Memory B cell (primary cell): ENCODE results near the gene ALKBH4.
"Not testable (repeated sequence)": the region's sequence is repeated elsewhere in the genome, so short reads cannot be mapped to it uniquely, and the experiment has no call there.

Source experiments
- ATAC-seq: fragments of 150-1000 bp; cut with Tn5 transposase; 2 replicates; pipeline ENCODE4 v1.10.0; 2021; ENCODE audit warnings: low read depth, mild to moderate bottlenecking, moderate library complexity
- DNase-seq, 2 donors: peaks; one replicate each; pipeline ENCODE4 v3.0.0; 2022; ENCODE audit warnings: low spot score in 2 of 2
- H3K27ac Mint-ChIP-seq: one replicate; pipeline ENCODE4 v1.8.0; 2022; ENCODE audit warnings: mild to moderate bottlenecking, moderate library complexity, mixed read lengths
- H3K27me3 Mint-ChIP-seq: one replicate; pipeline ENCODE4 v1.8.0; 2022; ENCODE audit warnings: mixed read lengths
- H3K36me3 Mint-ChIP-seq: one replicate; pipeline ENCODE4 v1.8.0; 2022; ENCODE audit warnings: mild to moderate bottlenecking, mixed read lengths
- H3K4me1 Mint-ChIP-seq: one replicate; pipeline ENCODE4 v1.8.0; 2022; ENCODE audit warnings: mixed read lengths
- H3K4me3 Mint-ChIP-seq: one replicate; pipeline ENCODE4 v1.8.0; 2022; ENCODE audit warnings: mild to moderate bottlenecking, moderate library complexity, mixed read lengths
- H3K9me3 Mint-ChIP-seq: one replicate; pipeline ENCODE4 v1.8.0; 2022; ENCODE audit warnings: mixed read lengths

Gene ALKBH4

DNA sequence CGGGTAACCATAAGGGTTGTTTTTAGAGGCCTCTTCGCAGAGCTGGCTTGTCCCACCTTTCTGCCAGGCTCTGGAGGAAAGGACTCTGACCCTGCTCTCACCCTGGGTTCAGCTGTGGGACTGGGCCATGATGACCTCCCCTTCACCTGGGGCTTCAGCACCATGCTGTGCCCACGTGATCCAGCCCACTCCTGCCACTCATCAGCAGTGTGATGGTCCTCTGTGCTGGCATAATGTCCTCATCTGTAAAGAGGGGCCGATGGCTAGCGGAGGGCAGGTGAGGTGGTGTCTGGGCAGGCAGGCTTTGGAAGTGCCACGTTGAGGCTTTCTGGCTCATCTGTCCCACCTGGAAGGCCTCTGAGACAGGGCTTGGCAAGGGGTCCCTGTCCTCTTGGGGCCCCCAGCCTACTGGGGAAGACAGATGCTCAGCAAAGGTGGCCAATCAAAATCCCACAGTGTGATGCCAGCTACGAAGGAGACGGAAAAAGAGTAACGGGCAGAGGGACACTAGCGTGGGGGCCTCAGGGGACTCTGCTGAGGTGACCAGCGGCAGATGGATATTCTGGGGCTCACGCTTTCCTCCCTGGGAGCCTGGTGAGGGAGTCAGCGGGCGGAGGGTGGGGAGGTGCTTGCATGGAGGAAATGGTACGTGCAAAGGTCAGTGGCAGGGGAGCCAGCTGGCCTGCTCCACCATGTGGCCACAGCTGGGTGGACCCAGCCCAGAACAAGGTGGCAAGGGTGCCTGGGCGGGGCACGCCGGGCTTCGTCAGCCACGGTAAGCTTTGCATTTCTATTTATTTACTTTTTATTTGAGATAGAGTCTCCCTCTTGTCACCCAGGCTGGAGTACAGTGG is 5.5 kb upstream of the ALKBH4 start:
- no peak overlapping the region for H3K4me3 Mint-ChIP-seq
- ATAC-seq (no peak), DNase-seq (no peak)
- no peaks in the 10 kb centered on the region for H3K27me3 Mint-ChIP-seq
- H3K4me1 Mint-ChIP-seq: peaks cover 7% of the 10 kb centered on the region
- no peak overlapping the region for H3K27ac Mint-ChIP-seq
- H3K36me3 Mint-ChIP-seq: peaks cover 7% of the 10 kb centered on the region
- no peaks in the 10 kb centered on the region for H3K9me3 Mint-ChIP-seq

DNA sequence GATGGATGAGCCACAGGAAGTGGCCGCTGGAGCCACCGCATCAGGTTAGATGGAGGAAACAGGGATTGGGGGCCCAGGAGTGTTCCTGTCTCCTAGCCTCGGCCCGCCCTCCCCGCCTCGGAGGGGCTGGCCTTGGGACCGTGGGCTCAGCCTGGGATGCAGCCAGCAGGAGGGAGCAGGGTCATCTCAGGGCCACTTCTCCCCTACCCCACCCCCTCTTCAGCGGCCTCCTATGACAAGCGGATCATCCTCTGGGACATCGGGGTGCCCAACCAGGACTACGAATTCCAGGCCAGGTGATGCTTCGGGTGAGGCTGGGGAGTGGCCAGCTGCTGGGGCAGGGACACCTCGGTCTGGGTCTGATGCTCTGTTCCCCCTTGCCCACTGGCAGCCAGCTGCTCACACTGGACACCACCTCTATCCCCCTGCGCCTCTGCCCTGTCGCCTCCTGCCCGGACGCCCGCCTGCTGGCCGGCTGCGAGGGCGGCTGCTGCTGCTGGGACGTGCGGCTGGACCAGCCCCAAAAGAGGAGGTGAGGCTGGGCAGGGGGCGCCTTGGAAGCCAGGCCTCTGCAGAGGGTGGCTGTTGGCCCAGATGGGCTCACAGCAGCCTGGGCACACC is 4.8 kb upstream of the ALKBH4 start:
- ATAC-seq: no peak
- no peaks in the 10 kb centered on the region for H3K27me3 Mint-ChIP-seq
- H3K36me3 Mint-ChIP-seq: peaks cover 7% of the 10 kb centered on the region
- H3K4me3 Mint-ChIP-seq: no peak overlapping the region
- no peak for DNase-seq
- no peaks in the 10 kb centered on the region for H3K9me3 Mint-ChIP-seq
- no peak overlapping the region for H3K27ac Mint-ChIP-seq
- H3K4me1 Mint-ChIP-seq: peaks cover 7% of the 10 kb centered on the region

DNA sequence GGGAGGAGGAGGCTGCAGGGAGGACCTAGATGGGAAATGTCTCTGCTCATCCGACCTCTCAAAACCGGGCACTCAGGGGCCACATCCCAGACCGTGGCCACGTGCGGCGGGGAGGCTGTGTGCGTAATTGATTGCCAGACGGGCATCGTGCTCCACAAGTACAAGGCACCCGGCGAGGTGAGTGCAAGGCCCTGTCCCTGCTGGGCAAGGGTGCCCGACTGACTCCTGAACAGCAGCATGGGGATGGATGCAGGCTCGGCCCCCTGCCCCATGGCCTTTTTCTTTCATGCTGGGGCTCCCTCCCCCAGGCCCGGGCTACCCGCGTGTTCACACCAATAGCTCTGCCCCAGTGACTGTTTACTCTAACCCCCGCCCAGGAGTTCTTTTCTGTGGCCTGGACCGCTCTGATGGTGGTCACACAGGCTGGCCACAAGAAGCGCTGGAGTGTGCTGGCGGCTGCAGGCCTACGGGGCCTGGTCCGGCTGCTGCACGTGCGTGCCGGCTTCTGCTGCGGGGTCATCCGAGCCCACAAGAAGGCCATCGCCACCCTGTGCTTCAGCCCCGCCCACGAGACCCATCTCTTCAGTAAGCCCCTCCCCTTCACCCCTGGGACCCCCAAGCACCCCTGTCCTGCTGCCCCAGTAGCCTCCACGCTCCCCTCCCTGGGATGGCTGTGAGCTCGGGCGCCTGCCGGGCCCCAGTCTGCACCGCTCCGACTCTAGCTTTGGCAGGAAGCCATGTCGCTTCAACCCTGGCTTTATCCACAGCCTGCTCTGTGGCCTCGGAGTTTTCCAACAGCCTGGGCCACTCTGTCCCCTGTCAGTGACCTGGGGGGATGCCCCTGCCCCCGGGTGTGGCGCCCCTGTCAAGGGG is 4.1 kb upstream of the ALKBH4 start:
- no peak overlapping the region for H3K4me3 Mint-ChIP-seq
- peaks cover 10% of the 10 kb centered on the region for H3K4me1 Mint-ChIP-seq
- H3K27me3 Mint-ChIP-seq: no peaks in the 10 kb centered on the region
- peaks cover 7% of the 10 kb centered on the region for H3K36me3 Mint-ChIP-seq
- DNase-seq (no peak), ATAC-seq (no peak)
- H3K27ac Mint-ChIP-seq: no peak overlapping the region
- H3K9me3 Mint-ChIP-seq: no peaks in the 10 kb centered on the region

DNA sequence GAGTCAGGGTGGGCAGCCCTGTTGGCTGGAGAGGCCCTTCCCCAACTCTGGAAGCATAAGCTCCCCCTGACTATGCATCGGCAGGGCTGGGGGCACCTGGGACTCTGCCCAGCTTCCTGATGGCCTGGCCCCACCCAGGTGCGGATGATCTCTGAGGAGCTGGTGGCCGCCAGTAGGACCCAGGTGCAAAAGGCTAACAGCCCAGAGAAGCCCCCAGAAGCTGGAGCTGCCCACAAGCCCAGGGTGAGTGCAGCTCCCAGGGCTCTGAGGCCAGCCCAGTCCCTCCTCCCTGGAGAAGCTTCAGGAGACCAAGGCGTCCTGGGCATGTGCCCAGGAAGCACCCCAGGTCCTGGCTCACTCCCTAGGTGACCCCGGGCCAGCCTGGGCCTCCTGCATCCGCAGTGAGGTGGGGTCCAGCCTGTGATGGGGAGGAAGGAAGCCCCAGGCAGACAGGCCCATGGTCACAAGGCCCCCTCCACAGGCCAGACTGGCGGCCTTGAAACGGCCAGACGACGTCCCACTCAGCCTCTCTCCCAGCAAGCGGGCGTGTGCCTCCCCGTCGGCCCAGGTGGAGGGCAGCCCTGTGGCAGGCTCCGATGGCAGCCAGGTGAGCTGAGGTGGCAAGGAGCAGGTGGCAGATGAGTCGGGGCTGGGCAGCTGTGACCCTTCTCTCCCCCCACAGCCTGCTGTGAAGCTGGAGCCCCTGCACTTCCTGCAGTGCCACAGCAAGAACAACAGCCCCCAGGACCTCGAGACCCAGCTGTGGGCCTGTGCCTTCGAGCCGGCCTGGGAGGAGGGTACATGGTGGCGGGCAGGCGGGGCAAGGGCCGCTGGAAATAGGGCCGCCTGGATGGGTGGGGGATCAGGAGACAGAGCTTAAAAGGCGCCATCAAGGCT is 3.2 kb upstream of the ALKBH4 start:
- DNase-seq: no peak
- Mint-ChIP-seq H3K27me3 (no peaks in the 10 kb centered on the region), H3K4me3 (no peak overlapping the region), H3K27ac (no peak overlapping the region), H3K36me3 (peaks cover 7% of the 10 kb centered on the region), H3K4me1 (peaks cover 10% of the 10 kb centered on the region), H3K9me3 (no peaks in the 10 kb centered on the region)
- no peak for ATAC-seq

DNA sequence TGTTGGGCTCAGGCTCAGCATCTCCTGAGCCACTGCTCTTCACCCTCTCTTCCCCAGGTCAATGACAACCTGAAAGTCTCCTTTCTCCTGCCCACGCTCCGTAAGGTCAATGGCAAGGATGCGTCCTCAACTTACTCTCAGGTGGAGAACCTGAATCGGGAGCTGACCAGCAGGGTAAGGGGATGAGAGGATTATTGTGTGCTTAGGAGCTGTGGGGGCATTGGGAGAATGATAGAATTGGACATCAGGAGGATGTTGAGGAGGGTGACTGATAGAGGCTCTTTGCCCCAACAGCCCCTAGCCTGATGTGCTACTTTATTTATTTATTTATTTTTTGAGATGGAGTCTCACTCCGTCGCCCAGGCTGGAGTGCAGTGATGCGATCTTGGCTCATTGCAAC is 1.4 kb upstream of the ALKBH4 start:
- Mint-ChIP-seq H3K4me3 (peak overlapping the region; percentile 74), H3K27ac (no peak overlapping the region), H3K4me1 (peaks cover 12% of the 10 kb centered on the region), H3K9me3 (no peaks in the 10 kb centered on the region), H3K27me3 (no peaks in the 10 kb centered on the region), H3K36me3 (peaks cover 5% of the 10 kb centered on the region)
- DNase-seq: no peak
- no peak for ATAC-seq

DNA sequence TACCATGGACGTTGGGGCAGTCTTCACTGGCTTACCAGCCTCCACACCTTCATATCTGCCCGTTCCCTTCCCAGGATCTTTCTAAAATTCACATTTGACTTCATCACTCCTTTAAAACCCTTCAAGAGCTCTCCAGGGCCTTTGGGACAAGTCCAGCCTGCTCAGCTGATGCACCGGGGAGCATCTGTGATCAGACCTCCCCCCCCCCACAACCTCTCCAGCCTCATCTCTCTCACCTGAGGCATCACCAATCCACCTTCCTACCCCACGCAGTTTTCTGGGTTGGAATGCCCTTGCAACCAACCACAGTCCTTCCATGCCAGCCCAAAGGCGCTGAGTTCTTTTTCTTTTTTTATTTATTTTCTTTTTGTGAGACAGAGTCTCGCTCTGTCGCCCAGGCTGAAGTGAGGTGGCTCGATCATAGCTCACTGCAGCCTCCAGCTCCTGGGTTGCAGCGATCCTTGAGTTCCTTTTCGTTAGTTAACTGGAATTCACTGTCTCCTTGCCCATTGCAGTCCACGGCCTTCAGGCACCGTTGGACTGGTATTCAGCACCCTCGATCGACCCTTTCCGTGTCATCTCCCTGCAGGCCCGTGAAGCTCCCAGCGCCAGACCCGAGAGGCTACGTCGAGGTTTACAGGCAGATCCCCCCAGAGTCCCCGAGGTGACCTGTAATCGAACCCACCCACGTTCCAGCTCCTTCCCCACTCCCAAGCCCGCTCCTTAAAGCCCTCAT is 654 bp downstream of the ALKBH4 start:
- peak overlapping the region; percentile 19 for H3K27ac Mint-ChIP-seq
- no peaks in the 10 kb centered on the region for H3K27me3 Mint-ChIP-seq
- peak overlapping the region; percentile 74 for H3K4me3 Mint-ChIP-seq
- no peak for ATAC-seq
- peaks cover 5% of the 10 kb centered on the region for H3K36me3 Mint-ChIP-seq
- no peak for DNase-seq
- no peaks in the 10 kb centered on the region for H3K9me3 Mint-ChIP-seq
- peaks cover 16% of the 10 kb centered on the region for H3K4me1 Mint-ChIP-seq

DNA sequence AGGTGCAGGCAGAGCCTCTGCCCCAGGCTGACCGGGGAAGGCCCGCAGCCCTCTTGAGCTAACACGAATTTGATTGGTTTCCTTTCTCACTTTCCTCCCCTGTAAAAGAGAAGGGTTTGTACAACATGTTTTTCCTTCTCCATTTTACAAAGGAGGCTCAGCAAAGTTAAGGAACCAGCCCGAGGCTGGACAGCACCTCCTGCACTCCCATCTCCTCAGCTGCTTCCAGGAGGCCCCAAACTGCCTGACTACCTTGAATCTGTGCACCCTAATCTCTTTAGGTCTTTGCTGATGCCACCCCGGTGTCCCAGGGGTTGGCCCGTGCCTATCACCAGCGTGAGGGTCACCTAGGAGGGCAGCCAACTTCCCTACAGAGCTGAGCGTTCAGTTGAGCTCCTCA is 4.2 kb downstream of the ALKBH4 start:
- Mint-ChIP-seq H3K36me3 (peaks cover 2% of the 10 kb centered on the region), H3K4me1 (peaks cover 10% of the 10 kb centered on the region), H3K4me3 (no peak overlapping the region), H3K9me3 (no peaks in the 10 kb centered on the region), H3K27me3 (no peaks in the 10 kb centered on the region), H3K27ac (no peak overlapping the region)
- ATAC-seq (no peak), DNase-seq (no peak)

DNA sequence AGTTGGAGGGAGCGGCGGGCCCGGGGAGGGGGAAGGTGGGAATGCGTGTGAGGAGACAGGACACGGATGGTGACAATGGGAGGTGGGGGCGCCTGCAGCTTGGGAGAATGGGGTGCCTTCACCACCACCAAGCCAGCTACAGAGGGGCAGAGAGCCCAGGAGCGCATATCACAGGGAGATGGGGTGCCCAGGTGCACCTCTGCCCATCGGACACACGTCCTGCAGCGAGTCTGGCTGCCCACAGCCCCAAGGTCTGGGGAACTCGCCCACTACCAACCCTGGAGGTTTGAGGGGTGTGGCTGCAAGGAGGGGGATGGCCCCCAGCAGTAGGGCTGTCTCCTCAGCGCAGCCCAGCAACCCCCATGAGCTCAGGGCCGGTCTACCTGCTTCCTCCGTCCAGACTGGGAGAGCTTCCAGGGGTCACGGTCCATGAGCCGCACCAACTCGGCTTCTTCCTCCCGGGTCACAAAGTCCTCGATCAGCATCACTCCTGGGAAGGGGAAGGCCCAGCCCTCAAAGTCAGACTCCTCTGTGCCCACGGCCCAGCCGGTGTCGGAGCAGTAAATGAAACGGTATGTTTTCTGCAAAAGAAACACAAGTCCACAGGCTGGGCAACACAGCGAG is 5.3 kb downstream of the ALKBH4 start:
- Mint-ChIP-seq H3K27me3 (no peaks in the 10 kb centered on the region), H3K27ac (no peak overlapping the region), H3K36me3 (peaks cover 2% of the 10 kb centered on the region), H3K4me3 (no peak overlapping the region), H3K4me1 (peaks cover 10% of the 10 kb centered on the region), H3K9me3 (no peaks in the 10 kb centered on the region)
- ATAC-seq: no peak
- no peak for DNase-seq

DNA sequence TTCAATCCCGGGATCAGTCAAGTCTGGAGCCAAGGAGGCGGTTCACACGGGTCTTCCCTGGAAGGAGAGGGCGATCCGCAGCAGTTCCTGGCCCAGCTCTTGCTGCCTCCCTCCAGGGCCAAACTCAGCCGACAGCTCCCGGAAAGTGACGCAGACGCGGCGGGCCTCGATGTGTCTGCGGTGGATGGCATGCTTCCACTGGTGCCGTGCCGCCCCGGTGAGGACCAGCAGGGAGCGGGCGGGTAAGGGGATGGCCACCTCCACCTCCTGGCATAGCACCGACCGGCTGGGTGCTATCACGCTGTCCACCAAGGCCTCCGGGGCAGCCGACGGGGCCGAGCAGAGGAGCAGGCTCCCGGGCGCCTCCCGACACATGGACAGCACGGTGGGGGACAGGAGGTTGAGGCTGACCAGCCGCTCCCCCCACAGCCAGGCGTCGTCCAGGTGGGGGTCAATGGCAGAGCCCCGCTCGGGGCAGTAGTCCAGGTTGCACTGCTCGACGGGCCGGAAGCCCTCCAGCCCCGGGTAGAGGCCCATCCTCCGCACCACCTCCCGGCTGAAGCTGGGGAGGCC is 7.2 kb downstream of the ALKBH4 start:
- H3K36me3 Mint-ChIP-seq: peaks cover 2% of the 10 kb centered on the region
- H3K27ac Mint-ChIP-seq: no peak overlapping the region
- no peak overlapping the region for H3K4me3 Mint-ChIP-seq
- DNase-seq (no peak), ATAC-seq (no peak)
- H3K9me3 Mint-ChIP-seq: no peaks in the 10 kb centered on the region
- H3K4me1 Mint-ChIP-seq: peaks cover 6% of the 10 kb centered on the region
- H3K27me3 Mint-ChIP-seq: no peaks in the 10 kb centered on the region

DNA sequence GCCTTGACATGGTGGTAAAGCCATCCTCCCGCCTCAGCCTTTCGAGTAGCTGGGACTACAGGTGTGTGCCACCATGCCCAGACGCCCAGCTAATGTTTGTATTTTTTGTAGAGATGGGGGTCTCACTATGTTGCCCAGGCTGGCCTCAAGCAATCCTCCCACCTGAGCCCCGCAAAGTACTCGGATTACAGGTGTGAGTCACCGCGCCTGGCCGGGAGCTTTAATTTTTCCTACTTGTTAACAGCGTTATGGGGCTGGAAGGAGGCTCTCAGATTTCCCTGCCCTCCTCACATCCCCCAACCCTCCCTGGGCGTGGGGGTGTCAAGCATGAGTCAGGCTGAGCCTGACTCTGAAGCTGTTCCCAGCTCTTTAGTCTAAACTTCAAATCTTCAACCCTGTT is 8.3 kb downstream of the ALKBH4 start:
- no peak for DNase-seq
- Mint-ChIP-seq H3K4me1 (peaks cover 6% of the 10 kb centered on the region), H3K27me3 (no peaks in the 10 kb centered on the region), H3K9me3 (no peaks in the 10 kb centered on the region), H3K4me3 (no peak overlapping the region), H3K27ac (no peak overlapping the region), H3K36me3 (peaks cover 2% of the 10 kb centered on the region)
- ATAC-seq: no peak

DNA sequence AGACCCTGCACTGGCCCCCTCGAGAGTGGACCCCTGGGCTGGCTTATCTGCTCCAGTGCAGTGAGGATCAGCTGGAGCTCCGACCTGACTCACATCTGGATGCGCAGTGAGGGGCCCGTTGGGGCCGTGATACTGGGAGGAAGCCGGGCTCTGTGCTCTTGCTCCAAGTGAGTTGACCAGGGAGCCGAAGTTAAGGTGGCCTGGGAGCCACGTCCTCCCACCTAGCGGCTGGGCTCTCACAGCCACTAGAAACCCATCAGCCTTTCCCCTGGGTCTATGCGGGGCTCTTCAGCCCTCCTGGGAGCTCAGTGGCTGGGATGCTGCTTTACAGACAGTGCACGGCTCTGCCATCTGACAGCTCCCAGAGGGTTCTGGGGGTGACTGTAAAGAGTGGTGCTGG is 9.1 kb downstream of the ALKBH4 start:
- H3K27ac Mint-ChIP-seq: no peak overlapping the region
- H3K36me3 Mint-ChIP-seq: peaks cover 2% of the 10 kb centered on the region

DNA sequence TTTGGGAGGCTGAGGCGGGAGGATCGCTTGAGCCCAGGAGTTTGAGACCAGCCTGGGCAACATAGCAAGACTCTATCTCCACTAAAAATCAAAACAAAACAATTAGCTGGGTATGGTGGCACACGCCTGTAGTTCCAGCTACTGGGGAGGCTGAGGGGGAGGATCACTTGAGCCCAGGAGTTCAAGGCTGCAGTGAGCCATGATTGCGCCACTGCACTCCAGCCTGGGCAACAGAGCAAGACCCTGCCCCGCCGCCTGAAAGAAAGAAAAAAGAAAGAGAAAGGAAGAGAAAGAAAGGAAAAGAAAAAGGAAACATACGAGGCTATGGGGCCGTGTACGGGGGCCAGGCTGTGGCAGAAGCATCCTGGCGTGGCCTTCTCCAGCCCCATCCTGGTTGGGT is 9.7 kb downstream of the ALKBH4 start:
- H3K4me3 Mint-ChIP-seq, H3K4me1 Mint-ChIP-seq, H3K27ac Mint-ChIP-seq, DNase-seq, H3K27me3 Mint-ChIP-seq, H3K36me3 Mint-ChIP-seq, ATAC-seq, H3K9me3 Mint-ChIP-seq: not testable (repeated sequence)

More for the DNA sequence above, 9.1 kb downstream of the ALKBH4 start:
- Mint-ChIP-seq H3K27me3 (no peaks in the 10 kb centered on the region), H3K4me1 (peaks cover 3% of the 10 kb centered on the region), H3K4me3 (no peak overlapping the region), H3K9me3 (no peaks in the 10 kb centered on the region)
- DNase-seq: no peak
- ATAC-seq: no peak
